ENCODE measurements around the gene SYT7.

The SYT7 gene

DNA sequence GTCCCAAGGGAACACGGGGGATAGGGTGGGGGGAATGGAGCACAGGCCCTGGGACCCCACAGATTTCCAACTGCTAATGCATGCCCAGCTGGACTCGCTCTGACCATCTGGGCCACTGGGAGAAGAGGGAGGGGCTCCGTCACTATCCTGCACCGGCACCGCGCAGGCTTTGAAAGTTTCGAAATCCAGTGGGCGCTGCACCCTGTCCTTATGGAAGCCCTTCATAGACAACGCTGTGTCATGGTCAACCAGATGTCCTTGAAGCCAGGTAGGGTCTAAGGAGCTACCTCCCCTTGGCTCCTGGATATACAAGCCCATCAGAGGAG lies 42.3 kb downstream of the SYT7 start:
- H3K9ac ChIP-seq (ENCODE audit: low read depth, low read length), result no peak overlapping the region
- H3K27me3 ChIP-seq (ENCODE audit: control insufficient read depth, insufficient read depth, low read length), result peaks cover 46% of the 10 kb centered on the region
- H3K4me2 ChIP-seq (ENCODE audit: low read length), result no peak overlapping the region
- H3K9me3 ChIP-seq (replicated peaks; ENCODE audit: low read length), result no peaks in the 10 kb centered on the region
- peaks cover 27% of the 10 kb centered on the region for H3K4me1 ChIP-seq (ENCODE audit: control insufficient read depth, insufficient read depth, low read length)
- H3K36me3 ChIP-seq (ENCODE audit: insufficient read depth, low read length), result no peaks in the 10 kb centered on the region
- H3K4me3 ChIP-seq (ENCODE audit: low read length), result no peak overlapping the region

DNA sequence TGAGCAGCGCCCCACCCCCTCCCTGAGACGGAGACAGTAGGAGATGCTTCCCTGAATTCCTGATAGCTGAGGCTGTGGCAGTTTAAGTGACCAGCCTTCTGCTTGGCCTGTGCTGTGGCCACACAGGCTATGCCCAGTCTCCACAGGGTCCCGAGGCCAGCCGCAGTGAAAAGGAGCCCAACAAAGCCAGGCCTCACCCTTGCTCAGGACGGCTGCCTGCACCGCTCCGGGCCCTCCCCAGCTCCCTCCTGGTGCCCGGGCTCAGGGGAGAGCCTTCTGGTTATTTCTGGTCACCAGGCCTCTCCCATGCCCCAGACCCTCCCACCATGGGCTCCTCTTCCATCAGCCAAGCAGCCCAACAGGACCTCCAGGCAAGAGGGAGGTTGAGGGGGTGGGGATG lies 43.5 kb downstream of the SYT7 start:
- H3K27me3 ChIP-seq (ENCODE audit: control insufficient read depth, insufficient read depth, low read length), result peaks cover 54% of the 10 kb centered on the region
- H3K4me1 ChIP-seq (ENCODE audit: control insufficient read depth, insufficient read depth, low read length), result peaks cover 15% of the 10 kb centered on the region
- no peak overlapping the region for H3K9ac ChIP-seq (ENCODE audit: low read depth, low read length)

GRCh38 chr11:61536676-61537270 lies 44.1 kb downstream of the SYT7 start:
- no peaks in the 10 kb centered on the region for H3K9me3 ChIP-seq (replicated peaks; ENCODE audit: low read length)
- H3K36me3 ChIP-seq (ENCODE audit: insufficient read depth, low read length), result no peaks in the 10 kb centered on the region
- H3K4me1 ChIP-seq (ENCODE audit: control insufficient read depth, insufficient read depth, low read length), result peaks cover 10% of the 10 kb centered on the region
- H3K27me3 ChIP-seq (ENCODE audit: control insufficient read depth, insufficient read depth, low read length), result peaks cover 54% of the 10 kb centered on the region
- no peak overlapping the region for H3K4me2 ChIP-seq (ENCODE audit: low read length)
- no peak overlapping the region for H3K4me3 ChIP-seq (ENCODE audit: low read length)
- H3K9ac ChIP-seq (ENCODE audit: low read depth, low read length), result no peak overlapping the region

More for the DNA sequence above, 43.5 kb downstream of the SYT7 start:
- H3K36me3 ChIP-seq (ENCODE audit: insufficient read depth, low read length), result no peaks in the 10 kb centered on the region
- H3K4me2 ChIP-seq (ENCODE audit: low read length), result no peak overlapping the region
- H3K9me3 ChIP-seq (replicated peaks; ENCODE audit: low read length), result no peaks in the 10 kb centered on the region
- no peak overlapping the region for H3K4me3 ChIP-seq (ENCODE audit: low read length)

DNA sequence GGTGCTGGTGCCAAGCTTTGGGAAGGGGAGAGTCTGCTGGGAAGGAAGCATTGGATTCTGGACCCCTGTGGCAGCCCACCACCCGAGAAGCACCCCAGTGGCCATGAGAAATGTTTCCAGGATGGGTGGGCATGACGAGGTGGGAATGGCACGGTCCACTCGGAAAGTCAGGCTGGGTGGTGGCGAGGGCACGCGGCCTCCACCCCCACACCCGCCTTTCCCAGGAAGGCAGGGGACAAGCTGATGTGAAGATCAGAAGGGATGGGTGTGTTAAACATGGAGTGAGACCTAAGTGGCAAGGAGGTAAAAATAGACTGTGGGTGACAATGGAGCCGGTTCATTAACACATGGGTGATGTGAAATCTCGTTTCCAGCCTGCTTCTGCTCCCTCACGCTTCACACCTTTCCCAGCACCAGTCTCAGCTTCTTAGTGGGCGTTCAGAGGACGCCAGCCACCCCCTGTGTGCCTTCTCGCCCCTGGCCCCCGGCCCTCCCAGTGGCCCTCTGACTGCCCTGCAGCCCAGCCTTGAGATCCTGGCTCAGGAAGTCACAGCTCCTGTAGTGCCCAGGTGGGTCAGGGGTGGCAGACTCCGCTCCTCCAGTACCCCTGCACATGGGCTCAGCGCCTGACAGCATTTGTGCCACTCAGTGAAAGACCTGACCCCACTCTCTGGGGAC lies 44.7 kb downstream of the SYT7 start:
- Histone ChIP-seq H3K36me3 (ENCODE audit: insufficient read depth, low read length) (no peaks in the 10 kb centered on the region), H3K4me3 (ENCODE audit: low read length) (no peak overlapping the region), H3K9me3 (replicated peaks; ENCODE audit: low read length) (no peaks in the 10 kb centered on the region), H3K4me2 (ENCODE audit: low read length) (no peak overlapping the region), H3K4me1 (ENCODE audit: control insufficient read depth, insufficient read depth, low read length) (peaks cover 4% of the 10 kb centered on the region), H3K9ac (ENCODE audit: low read depth, low read length) (no peak overlapping the region), H3K27me3 (ENCODE audit: control insufficient read depth, insufficient read depth, low read length) (peaks cover 54% of the 10 kb centered on the region)

DNA sequence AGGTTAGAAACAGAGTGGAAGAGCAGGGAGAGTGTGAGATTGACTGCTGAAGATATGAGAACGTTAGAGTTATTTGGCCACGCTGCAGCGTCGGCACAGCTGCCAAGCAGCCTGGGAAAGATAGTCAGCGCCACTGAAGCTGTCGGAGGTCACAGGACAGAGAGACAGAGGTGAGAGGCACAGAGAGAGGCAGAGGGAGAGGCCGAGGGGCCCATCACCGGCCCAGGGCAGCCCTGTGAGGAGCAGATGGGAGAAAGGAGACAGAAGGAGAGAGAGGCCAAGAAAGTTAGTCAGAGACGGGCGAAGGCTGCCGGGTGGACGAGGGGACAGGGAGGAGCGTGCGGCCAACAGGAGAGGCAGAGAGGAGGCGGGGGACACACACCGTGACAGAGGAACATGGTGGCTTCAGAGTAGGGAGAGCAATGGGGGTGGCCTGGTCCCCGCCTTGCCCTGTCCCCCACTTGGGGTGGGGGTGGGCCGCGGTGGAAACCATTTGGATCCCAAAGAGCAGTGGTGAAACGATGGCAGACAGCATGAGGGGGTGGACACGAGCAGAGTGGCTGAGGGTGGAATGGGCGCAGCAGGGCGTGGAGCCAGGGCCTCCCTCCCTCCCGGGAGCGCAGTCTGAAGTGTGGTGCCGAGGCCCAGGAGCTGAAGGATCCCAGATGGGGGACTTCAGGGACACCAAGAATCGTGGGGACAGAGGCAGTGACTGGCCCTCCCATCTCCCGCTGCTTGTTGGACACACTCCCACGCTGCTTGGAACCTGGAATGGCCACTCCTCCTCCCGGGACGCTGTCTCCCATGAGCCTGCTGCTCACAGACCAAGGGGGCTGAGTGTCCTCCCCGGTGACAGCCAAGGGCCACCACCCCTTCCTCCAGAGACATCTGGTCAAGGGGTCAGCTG lies 45.7 kb downstream of the SYT7 start:
- Histone ChIP-seq H3K4me2 (ENCODE audit: low read length) (no peak overlapping the region), H3K4me1 (ENCODE audit: control insufficient read depth, insufficient read depth, low read length) (peaks cover 4% of the 10 kb centered on the region), H3K27me3 (ENCODE audit: control insufficient read depth, insufficient read depth, low read length) (peaks cover 63% of the 10 kb centered on the region), H3K9ac (ENCODE audit: low read depth, low read length) (no peak overlapping the region), H3K4me3 (ENCODE audit: low read length) (no peak overlapping the region), H3K36me3 (ENCODE audit: insufficient read depth, low read length) (no peaks in the 10 kb centered on the region), H3K9me3 (replicated peaks; ENCODE audit: low read length) (no peaks in the 10 kb centered on the region)

GRCh38 chr11:61534025-61534932 lies 46.6 kb downstream of the SYT7 start:
- Histone ChIP-seq H3K27me3 (ENCODE audit: control insufficient read depth, insufficient read depth, low read length) (peaks cover 65% of the 10 kb centered on the region), H3K9me3 (replicated peaks; ENCODE audit: low read length) (no peaks in the 10 kb centered on the region), H3K4me1 (ENCODE audit: control insufficient read depth, insufficient read depth, low read length) (no peaks in the 10 kb centered on the region), H3K4me2 (ENCODE audit: low read length) (no peak overlapping the region), H3K36me3 (ENCODE audit: insufficient read depth, low read length) (no peaks in the 10 kb centered on the region), H3K4me3 (ENCODE audit: low read length) (no peak overlapping the region), H3K9ac (ENCODE audit: low read depth, low read length) (no peak overlapping the region)

DNA sequence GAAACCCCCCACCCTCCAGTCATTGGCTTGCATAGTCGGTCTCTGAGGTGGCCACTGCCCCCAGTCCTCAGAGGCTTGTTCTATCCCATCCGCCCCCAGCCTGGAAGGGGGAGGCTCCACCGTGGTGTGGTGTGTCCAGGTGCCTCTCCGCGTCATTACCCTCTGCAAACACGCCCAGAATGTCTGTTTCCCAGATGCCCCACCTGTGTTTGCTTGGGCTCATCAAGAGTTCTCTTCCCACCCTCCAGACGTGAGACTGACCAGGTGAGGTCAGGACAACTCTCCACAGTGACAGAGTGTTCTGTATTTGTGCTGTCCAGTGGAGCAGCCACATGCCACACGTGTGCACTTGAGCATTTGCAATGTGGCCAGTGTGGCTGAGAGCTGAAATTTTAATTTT lies 47.5 kb downstream of the SYT7 start:
- Histone ChIP-seq H3K36me3 (ENCODE audit: insufficient read depth, low read length) (no peaks in the 10 kb centered on the region), H3K27me3 (ENCODE audit: control insufficient read depth, insufficient read depth, low read length) (peaks cover 65% of the 10 kb centered on the region), H3K4me3 (ENCODE audit: low read length) (no peak overlapping the region), H3K9me3 (replicated peaks; ENCODE audit: low read length) (no peaks in the 10 kb centered on the region), H3K9ac (ENCODE audit: low read depth, low read length) (no peak overlapping the region), H3K4me1 (ENCODE audit: control insufficient read depth, insufficient read depth, low read length) (no peaks in the 10 kb centered on the region), H3K4me2 (ENCODE audit: low read length) (no peak overlapping the region)

DNA sequence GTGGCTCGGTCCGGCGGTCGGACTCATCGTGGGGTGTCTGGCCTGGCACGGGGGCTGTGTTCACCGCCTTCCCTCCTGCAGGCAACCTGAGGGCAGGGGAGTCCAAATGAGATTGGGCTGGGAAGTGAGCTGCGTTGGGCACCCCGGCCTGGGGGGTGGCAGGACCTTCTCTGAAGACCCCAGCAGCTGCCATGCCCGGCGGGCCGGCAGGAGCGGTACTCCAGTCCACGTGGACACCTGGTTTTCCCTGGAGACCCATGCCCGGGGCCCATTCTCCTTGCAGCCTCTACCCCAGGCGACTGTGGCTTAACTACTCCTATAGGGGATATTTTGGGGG lies 47.9 kb downstream of the SYT7 start:
- H3K4me2 ChIP-seq (ENCODE audit: low read length), result no peak overlapping the region
- H3K9me3 ChIP-seq (replicated peaks; ENCODE audit: low read length), result no peaks in the 10 kb centered on the region
- no peaks in the 10 kb centered on the region for H3K4me1 ChIP-seq (ENCODE audit: control insufficient read depth, insufficient read depth, low read length)
- H3K27me3 ChIP-seq (ENCODE audit: control insufficient read depth, insufficient read depth, low read length), result peaks cover 66% of the 10 kb centered on the region
- H3K9ac ChIP-seq (ENCODE audit: low read depth, low read length), result no peak overlapping the region
- H3K36me3 ChIP-seq (ENCODE audit: insufficient read depth, low read length), result no peaks in the 10 kb centered on the region
- no peak overlapping the region for H3K4me3 ChIP-seq (ENCODE audit: low read length)

- Histone ChIP-seq H3K9me3 (replicated peaks; ENCODE audit: low read length) (no peaks in the 10 kb centered on the region), H3K36me3 (ENCODE audit: insufficient read depth, low read length) (no peaks in the 10 kb centered on the region), H3K4me2 (ENCODE audit: low read length) (no peak overlapping the region), H3K4me1 (ENCODE audit: control insufficient read depth, insufficient read depth, low read length) (no peaks in the 10 kb centered on the region), H3K9ac (ENCODE audit: low read depth, low read length) (no peak overlapping the region), H3K4me3 (ENCODE audit: low read length) (no peak overlapping the region), H3K27me3 (ENCODE audit: control insufficient read depth, insufficient read depth, low read length) (peaks cover 67% of the 10 kb centered on the region)
Observed at GRCh38 chr11:61532134-61533038, 48.5 kb downstream of the SYT7 start.

GRCh38 chr11:61531044-61531443 lies 49.8 kb downstream of the SYT7 start:
- H3K27me3 ChIP-seq (ENCODE audit: control insufficient read depth, insufficient read depth, low read length), result peaks cover 73% of the 10 kb centered on the region
- no peak overlapping the region for H3K9ac ChIP-seq (ENCODE audit: low read depth, low read length)
- no peak overlapping the region for H3K4me2 ChIP-seq (ENCODE audit: low read length)

More at GRCh38 chr11:61531044-61531443, 49.8 kb downstream of the SYT7 start:
- Histone ChIP-seq H3K9me3 (replicated peaks; ENCODE audit: low read length) (no peaks in the 10 kb centered on the region), H3K36me3 (ENCODE audit: insufficient read depth, low read length) (no peaks in the 10 kb centered on the region), H3K4me1 (ENCODE audit: control insufficient read depth, insufficient read depth, low read length) (no peaks in the 10 kb centered on the region), H3K4me3 (ENCODE audit: low read length) (no peak overlapping the region)
